Adrenal gland (tissue), 5 donors: ENCODE results near the gene VSIG4.

ENCODE experiments used
- CTCF ChIP-seq, 6 experiments: fragments of 450-650 bp in 4 of 6; fragments of 200-600 bp in 2 of 6; sonication (generic) in 1 of 6; IDR thresholded peaks; 1 replicate in 5 of 6; 2 replicates in 1 of 6; pipeline versions ENCODE4 v1.5.1 to v1.8.0; 2016 to 2021; ENCODE audit warnings: antibody characterized with exemption in 6 of 6, mild to moderate bottlenecking in 2 of 6, moderate library complexity in 1 of 6
- POLR2A ChIP-seq, 2 donors: fragments of 450-650 bp; IDR thresholded peaks; one replicate each; pipeline ENCODE4 v1.6.1; 2017; ENCODE audit warnings: antibody characterized with exemption in 2 of 2, mild to moderate bottlenecking in 2 of 2, moderate library complexity in 1 of 2
- donor health status: DM: no; HTN: no; CAD: no.

- TF ChIP-seq POLR2A (IDR thresholded peaks at IDR 0.05) (no peak), CTCF (IDR thresholded peaks at IDR 0.05) (no peak)
Observed at GRCh38 chrX:66035667-66036066, 4.2 kb downstream of the VSIG4 start.
